Tibial nerve (tissue), 4 donors: ENCODE results near the gene DDC.

ENCODE experiments used
- EP300 ChIP-seq, 2 donors: sonication (generic); formaldehyde crosslinking; IDR thresholded peaks; one replicate each; pipeline ENCODE4 v1.6.1; 2017; ENCODE audit warnings: antibody characterized with exemption in 2 of 2, mild to moderate bottlenecking in 1 of 2
- TF ChIP-seq, protein P1 (sequence below), 5 experiments: fragments of 200-600 bp in 3 of 5; fragments of 450-650 bp in 2 of 5; sonication (generic) in 3 of 5; IDR thresholded peaks; one replicate each; pipeline ENCODE4 v1.5.1; 2016 to 2019; ENCODE audit warnings: antibody characterized with exemption in 5 of 5, mild to moderate bottlenecking in 3 of 5, moderate library complexity in 2 of 5

GRCh38 chr7:50509459-50509858 is 55.7 kb downstream of the DDC start:
- TF ChIP-seq EP300 (IDR thresholded peaks at IDR 0.05), result no peak
- TF ChIP-seq, protein P1, sequence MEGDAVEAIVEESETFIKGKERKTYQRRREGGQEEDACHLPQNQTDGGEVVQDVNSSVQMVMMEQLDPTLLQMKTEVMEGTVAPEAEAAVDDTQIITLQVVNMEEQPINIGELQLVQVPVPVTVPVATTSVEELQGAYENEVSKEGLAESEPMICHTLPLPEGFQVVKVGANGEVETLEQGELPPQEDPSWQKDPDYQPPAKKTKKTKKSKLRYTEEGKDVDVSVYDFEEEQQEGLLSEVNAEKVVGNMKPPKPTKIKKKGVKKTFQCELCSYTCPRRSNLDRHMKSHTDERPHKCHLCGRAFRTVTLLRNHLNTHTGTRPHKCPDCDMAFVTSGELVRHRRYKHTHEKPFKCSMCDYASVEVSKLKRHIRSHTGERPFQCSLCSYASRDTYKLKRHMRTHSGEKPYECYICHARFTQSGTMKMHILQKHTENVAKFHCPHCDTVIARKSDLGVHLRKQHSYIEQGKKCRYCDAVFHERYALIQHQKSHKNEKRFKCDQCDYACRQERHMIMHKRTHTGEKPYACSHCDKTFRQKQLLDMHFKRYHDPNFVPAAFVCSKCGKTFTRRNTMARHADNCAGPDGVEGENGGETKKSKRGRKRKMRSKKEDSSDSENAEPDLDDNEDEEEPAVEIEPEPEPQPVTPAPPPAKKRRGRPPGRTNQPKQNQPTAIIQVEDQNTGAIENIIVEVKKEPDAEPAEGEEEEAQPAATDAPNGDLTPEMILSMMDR (IDR thresholded peaks at IDR 0.05), result no peak
